Ishikawa (cell line): ENCODE data around the gene GLS2.
A peak's percentile ranks its signal among the peaks of the same experiment; 100 is the strongest.

Experiments
- CEBPB ChIP-seq: IDR thresholded peaks from 2 replicates; pipeline ENCODE4 v1.6.1; 2012
- CREB1 ChIP-seq: IDR thresholded peaks from 2 replicates; pipeline ENCODE4 v1.6.1; 2012; ENCODE audit warnings: low read depth
- EGR1 ChIP-seq: IDR thresholded peaks from 2 replicates; pipeline ENCODE4 v1.6.1; 2012
- EP300 ChIP-seq: IDR thresholded peaks from 2 replicates; pipeline ENCODE4 v1.6.1; 2012; ENCODE audit warnings: borderline replicate concordance
- FOXM1 ChIP-seq: IDR thresholded peaks from 2 replicates; pipeline ENCODE4 v1.6.1; 2012; ENCODE audit warnings: low read depth, borderline replicate concordance
- MAX ChIP-seq: IDR thresholded peaks from 2 replicates; pipeline ENCODE4 v1.6.1; 2012
- NFIC ChIP-seq: IDR thresholded peaks from 2 replicates; pipeline ENCODE4 v1.6.1; 2012
- RAD21 ChIP-seq: IDR thresholded peaks from 2 replicates; pipeline ENCODE4 v1.6.1; 2012; ENCODE audit warnings: low read depth
- REST ChIP-seq: IDR thresholded peaks from 2 replicates; pipeline ENCODE4 v1.6.1; 2012; ENCODE audit warnings: low read depth, mild to moderate bottlenecking
- TAF1 ChIP-seq: IDR thresholded peaks from 2 replicates; pipeline ENCODE4 v1.6.1; 2012; ENCODE audit warnings: low read depth, mild to moderate bottlenecking
- TCF12 ChIP-seq: IDR thresholded peaks from 2 replicates; pipeline ENCODE4 v1.6.1; 2012; ENCODE audit warnings: low read depth
- TEAD4 ChIP-seq: IDR thresholded peaks from 2 replicates; pipeline ENCODE4 v1.6.1; 2012
- USF1 ChIP-seq: IDR thresholded peaks from 2 replicates; pipeline ENCODE4 v1.6.1; 2012
- YY1 ChIP-seq: IDR thresholded peaks from 2 replicates; pipeline ENCODE4 v1.6.1; 2012; ENCODE audit warnings: low read depth
- ZBTB7A ChIP-seq: IDR thresholded peaks from 2 replicates; pipeline ENCODE4 v1.6.1; 2012; ENCODE audit warnings: low read depth

Gene GLS2

GRCh38 chr12:56488041-56488955 lies at the start of gene GLS2:
Gene GLS2 (minus strand): TSS chr12:56488161. CDS start chr12:56488118, 43 bp downstream.
- no peak for TF ChIP-seq FOXM1
- no peak; the same call in 1 of the 2 replicates for TF ChIP-seq ZBTB7A
- no peak for TF ChIP-seq EP300
- TF ChIP-seq TEAD4: peak; percentile 59
- TF ChIP-seq RAD21: no peak
- peak; percentile 81 for TF ChIP-seq EGR1
- TF ChIP-seq TCF12: peak; percentile 71
- TF ChIP-seq CEBPB: peak; percentile 91
- TF ChIP-seq CREB1: peak; percentile 52; the same call in 1 of the 2 replicates
- no peak for TF ChIP-seq NFIC
- no peak for TF ChIP-seq TAF1
- TF ChIP-seq YY1: no peak
- no peak for TF ChIP-seq USF1
- no peak for TF ChIP-seq REST
- TF ChIP-seq MAX: peak; percentile 100

- TF ChIP-seq ZBTB7A (no peak), REST (no peak), EGR1 (no peak), RAD21 (no peak), USF1 (no peak), MAX (no peak), FOXM1 (no peak), TEAD4 (no peak), NFIC (no peak), TCF12 (no peak), TAF1 (no peak), YY1 (no peak), EP300 (no peak)
Measured at GRCh38 chr12:56537546-56537945, 49.6 kb upstream of the GLS2 start.

GRCh38 chr12:56530390-56531055 lies 42.6 kb upstream of the GLS2 start:
- TF ChIP-seq CREB1: no peak
- no peak for TF ChIP-seq USF1
- no peak for TF ChIP-seq EGR1
- TF ChIP-seq MAX: no peak
- no peak for TF ChIP-seq TCF12
- no peak for TF ChIP-seq TEAD4
- TF ChIP-seq REST: no peak
- no peak for TF ChIP-seq ZBTB7A
- TF ChIP-seq FOXM1: no peak
